Omental fat pad (tissue), 4 donors: Measurements from ENCODE around the gene PPFIBP2. TPM values are rescaled to one million over a fixed set of nuclear protein-coding genes. Genes with fewer than 3 reads are reported as not detected.

Source experiments
- ATAC-seq: fragments of 150-250 bp; one replicate; pipeline ENCODE4 v1.9.1; 2016; ENCODE audit warnings: mild to moderate bottlenecking, moderate library complexity; ENCODE audit not compliant: low FRiP score
- DNase-seq: peaks from one replicate; pipeline ENCODE4 v3.0.0-alpha.2; 2019; ENCODE audit warnings: low spot score
- CTCF ChIP-seq, 3 donors: fragments of 450-650 bp; IDR thresholded peaks; one replicate each; pipeline ENCODE4 v1.5.1; 2016 to 2017; ENCODE audit warnings: antibody characterized with exemption in 3 of 3, mild to moderate bottlenecking in 3 of 3, moderate library complexity in 2 of 3
- total RNA-seq, 4 donors: library from RNA; depleted of rRNA; stranded (reverse); fragments of >200 nt; gene quantifications; one replicate each; pipeline ENCODE4 v1.1.0, GENCODE V29; 2016

Gene PPFIBP2
- 10 to 100 TPM; 16.3 to 47.8 (median 24.2) TPM for total RNA-seq

GRCh38 chr11:7513234-7514098 lies at the start of gene PPFIBP2:
PPFIBP2 (plus strand) TSS chr11:7513999; CDS start chr11:7549476, 35,477 bp downstream.
- ATAC-seq, result peak; percentile 94
- DNase-seq, result no peak
- TF ChIP-seq CTCF (IDR thresholded peaks at IDR 0.05), result no peak

GRCh38 chr11:7467652-7468051 lies 46.1 kb upstream of the PPFIBP2 start:
- DNase-seq (no peak), ATAC-seq (no peak)
- TF ChIP-seq CTCF (IDR thresholded peaks at IDR 0.05), result no peak

DNA sequence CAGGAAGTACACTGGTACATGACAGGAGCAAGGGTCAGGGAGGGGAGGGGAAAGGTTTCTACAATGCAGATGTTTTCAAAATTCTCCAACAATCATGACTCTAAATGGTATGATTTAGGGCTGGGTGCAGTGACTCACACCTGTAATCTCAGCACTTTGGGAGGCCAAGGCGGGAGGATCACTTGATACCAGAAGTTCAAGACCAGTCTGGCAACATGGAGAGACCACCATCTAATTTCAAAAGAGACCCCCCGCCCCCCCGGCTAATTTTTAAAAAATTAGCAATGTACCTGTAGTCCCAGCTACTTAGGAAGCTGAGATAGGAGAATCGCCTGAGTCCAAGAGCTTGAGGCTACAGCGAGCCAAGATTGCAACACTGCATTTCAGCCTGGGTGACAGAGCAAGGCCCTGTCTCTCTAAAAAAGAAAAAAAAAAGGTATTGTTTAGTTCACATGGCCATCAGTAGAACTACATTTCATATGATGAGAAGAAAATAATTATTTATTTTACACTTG lies 44.4 kb upstream of the PPFIBP2 start:
- no peak for ATAC-seq

GRCh38 chr11:7471071-7471470 lies 42.7 kb upstream of the PPFIBP2 start:
- no peak for DNase-seq
- ATAC-seq, result no peak
- no peak for TF ChIP-seq CTCF (IDR thresholded peaks at IDR 0.05)

More for the DNA sequence above, 44.4 kb upstream of the PPFIBP2 start:
- TF ChIP-seq CTCF (IDR thresholded peaks at IDR 0.05), result no peak
- DNase-seq, result no peak

- no peak for TF ChIP-seq CTCF (IDR thresholded peaks at IDR 0.05)
- no peak for ATAC-seq
- no peak for DNase-seq
Observed at GRCh38 chr11:7473717-7474116, 40.1 kb upstream of the PPFIBP2 start.

DNA sequence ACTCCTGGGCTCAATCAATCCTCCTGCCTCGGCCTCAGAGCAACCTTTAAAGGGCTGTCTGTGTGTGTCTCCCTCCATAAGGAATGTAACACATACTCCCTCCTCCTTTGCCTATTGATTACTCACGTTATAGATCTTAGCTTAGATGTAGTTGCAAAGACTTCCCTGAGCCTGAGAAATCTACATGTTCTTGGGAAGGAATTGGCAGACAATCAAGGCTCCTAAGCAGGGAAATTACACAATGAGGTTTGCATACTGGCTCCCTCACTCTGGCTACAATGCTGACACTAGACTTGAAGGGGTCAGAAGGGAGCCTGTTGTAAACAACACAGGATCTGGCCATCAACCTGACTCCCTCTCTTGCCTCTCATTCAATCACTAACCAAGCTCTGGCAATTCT lies 33.7 kb upstream of the PPFIBP2 start:
- no peak for TF ChIP-seq CTCF (IDR thresholded peaks at IDR 0.05)
- ATAC-seq, result no peak

DNA sequence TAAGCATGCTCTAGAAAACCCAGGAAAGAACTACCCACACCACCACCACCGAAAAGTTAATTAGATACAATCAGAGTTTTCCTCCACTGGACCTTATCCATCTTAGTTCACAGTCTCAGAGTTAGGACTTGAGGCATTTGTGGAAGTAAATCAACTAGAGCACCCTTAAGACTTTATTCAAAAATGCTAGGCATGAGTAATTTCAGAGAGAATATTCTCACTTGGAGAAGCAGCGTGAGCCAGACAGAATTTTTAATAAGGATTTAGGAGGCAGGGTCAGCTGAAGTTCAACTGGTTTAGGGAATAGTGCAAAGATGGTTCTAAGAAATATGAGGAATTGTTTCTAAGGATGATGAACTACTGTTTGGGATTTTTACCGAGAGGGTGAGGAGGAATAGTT lies 29.7 kb upstream of the PPFIBP2 start:
- ATAC-seq (peak; percentile 25), DNase-seq (no peak)
- TF ChIP-seq CTCF (IDR thresholded peaks at IDR 0.05), result no peak

More for the DNA sequence above, 33.7 kb upstream of the PPFIBP2 start:
- no peak for DNase-seq
